HG03469 (cell line): ENCODE data around the gene KIF13A.
"Not testable (repeated sequence)": the region's sequence is repeated elsewhere in the genome, so short reads cannot be mapped to it uniquely, and the experiment has no call there.

Source experiments
- ATAC-seq: cut with Tn5 transposase; IDR thresholded peaks from one replicate; pipeline ENCODE4 v1.9.1; 2021; ENCODE audit warnings: mild to moderate bottlenecking, moderate library complexity, moderate number of reproducible peaks; ENCODE audit not compliant: unreplicated experiment

KIF13A gene

DNA sequence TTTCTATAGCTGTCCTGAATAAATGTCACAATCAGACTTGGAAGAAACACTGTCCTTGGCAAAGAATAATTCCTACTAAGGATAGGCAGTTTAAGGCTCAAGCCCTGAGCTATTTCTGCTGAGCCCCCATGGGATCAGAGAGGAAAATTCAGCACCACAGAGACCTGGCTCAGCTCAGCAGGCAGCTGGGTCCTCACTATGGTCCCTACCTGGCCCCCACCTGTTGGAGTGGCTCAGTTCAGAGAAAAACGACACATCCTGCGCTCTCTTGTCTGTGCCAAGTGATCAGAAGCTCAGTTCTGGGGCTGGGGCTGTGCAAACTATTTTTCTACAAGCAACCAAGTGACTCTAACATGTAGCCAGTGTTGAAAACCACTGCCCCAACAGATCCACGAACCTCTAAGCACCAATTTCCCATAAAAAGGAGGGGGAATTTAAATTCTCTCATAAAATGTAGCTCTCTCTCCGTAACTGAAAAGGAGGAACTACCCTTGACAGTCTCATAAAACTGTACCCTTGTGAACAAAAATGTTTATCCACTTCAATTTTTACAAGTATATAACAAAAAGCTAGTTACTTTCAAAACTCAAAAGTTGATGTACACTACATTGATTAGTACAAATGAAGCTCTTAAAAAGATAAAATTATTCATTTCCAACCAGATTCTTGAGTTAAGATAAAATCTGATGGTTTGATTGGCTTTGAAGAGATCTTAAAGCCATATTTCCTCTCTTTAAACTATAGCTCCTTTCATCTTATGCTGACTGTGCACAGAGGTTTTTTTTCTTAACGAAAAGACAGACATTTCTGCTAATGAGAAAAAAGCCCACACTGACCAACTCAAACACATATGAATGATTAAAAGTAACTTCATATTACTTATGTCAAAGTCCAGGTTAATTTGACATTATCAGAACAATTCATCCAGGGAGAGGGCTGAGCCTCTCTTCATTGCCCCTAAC, 52.0 kb downstream of the KIF13A start:
- ATAC-seq = no peak

DNA sequence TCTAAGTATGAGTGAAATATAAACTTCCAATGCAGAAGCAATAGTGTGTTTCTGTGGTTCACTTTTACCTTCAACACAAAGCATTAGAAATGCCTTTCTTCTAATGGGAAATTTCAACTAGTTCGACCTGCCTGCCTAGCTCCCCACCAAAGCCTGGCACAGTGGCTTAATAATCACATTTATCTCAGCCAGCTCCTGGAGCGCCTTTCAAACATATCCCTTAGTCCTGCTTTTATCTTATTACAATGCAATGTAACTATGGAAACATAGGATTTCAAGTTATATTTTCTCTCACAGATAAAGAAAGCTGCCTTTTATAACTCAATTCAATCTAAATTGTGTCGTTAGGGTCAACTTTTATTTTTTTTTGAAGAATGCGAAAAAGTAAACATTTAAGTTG, 53.7 kb downstream of the KIF13A start:
- no peak for ATAC-seq

DNA sequence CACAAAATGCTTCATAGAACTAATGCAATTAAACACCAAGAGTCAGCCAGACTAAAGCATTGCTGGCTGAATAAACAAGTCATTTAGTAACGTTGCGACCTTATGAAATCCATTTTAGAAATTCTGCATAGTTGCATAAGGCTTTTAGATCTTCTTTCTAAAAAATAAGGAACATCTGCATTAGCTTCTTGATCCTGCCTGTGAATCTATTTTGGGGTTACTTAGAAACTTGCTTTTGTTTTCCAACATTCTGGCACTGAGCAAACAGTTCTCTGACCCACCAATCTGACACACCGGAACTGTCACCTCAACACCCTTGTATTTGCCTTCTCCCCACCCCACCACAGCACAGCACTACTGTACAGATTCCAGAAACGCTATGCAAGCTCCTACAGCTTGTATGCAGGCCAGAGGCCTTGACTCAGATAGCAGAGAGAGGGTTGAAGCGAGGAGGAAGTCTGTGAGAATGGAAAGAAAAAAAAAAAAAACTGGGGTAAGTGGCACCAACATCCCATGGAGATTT, 55.0 kb downstream of the KIF13A start:
- no peak for ATAC-seq

DNA sequence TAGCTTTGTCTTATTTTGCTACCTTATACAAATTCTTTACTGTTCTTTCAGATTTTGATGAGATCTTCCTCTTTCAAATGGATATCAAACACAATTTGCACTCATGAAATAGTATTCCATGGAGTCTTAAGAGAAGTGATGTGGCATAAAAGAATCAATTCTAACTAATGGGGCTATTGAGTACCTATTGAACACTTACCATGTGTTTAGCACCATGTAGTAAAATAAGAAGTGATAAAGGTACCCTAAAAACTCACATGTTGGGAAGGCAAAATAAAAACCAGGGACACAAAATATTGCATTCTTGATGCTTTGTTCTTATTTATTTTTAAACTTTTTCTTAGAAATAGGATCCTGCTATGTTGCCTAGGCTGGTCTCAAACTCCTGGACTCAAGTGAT, 56.2 kb downstream of the KIF13A start:
- no peak for ATAC-seq

DNA sequence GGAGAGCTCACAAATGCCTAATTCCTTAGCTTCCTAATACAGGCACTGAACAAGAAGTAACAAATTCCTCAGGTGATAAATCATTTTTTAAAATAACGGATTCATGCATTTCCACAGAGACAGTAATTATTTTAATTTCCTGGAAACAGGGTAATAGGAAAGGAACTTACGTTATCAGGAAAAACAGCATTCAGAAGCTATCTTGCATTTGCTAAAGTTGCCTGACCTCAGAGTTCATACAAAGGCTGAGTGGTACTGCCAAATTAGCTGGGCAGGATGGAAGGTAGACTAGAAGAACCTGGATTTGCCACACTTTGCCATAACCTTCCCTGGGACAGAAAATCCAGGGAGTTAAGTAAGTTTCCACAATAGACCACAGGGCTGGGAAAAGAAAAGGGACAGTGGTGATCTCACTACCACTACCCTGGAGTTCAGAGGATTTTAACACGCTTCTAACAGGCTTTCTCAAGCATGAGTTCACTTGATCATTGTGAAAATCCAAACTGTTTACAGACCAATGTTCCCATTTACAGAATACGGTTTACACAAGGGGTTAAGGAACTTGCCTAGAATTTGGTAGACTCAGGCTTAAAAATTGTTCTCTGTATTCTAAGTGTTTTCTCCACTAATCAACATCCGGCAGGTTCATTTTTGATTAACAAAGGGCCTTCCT, 57.0 kb downstream of the KIF13A start:
- no peak for ATAC-seq

DNA sequence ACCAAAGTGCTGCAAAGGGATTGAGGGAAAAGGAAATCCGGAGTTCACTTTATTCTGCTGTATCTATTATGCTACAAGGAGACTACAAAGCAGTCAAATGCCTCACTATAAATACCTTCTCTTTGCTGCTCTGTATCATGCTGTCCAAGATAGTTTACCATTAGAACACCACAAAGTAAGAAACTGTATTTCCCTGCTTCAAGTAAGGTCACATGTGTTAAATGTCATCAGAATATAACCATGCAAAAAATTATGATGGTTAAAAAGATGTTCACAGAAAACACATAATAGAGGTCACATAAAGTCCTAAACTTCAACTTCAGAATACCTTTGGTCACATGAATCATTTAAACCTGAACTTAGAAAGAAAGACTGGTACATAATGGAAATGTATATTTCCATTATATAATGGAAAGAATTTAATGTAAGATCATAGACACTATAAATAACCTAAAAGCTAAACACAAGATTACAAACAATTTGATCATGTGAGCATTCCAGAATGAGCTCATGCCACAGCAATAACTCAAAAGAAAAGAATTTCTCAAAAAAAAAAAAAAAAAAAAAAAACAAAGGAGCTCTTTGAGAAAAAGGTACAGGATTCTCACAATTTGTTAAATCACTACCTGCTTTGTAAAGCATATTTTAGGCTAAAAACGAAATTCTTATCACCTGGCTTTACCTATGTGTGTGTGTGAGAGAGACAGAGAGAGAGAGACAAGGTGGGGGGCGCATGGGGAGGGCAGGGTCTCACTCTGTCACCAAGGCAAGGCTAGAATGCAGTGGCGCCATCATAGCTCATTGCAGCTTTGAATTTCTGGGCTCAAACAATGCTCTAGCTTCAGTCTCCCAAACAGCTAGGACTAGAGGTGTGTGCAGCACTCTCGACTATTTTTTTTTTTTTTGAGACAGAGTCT, 58.7 kb downstream of the KIF13A start:
- no peak for ATAC-seq

DNA sequence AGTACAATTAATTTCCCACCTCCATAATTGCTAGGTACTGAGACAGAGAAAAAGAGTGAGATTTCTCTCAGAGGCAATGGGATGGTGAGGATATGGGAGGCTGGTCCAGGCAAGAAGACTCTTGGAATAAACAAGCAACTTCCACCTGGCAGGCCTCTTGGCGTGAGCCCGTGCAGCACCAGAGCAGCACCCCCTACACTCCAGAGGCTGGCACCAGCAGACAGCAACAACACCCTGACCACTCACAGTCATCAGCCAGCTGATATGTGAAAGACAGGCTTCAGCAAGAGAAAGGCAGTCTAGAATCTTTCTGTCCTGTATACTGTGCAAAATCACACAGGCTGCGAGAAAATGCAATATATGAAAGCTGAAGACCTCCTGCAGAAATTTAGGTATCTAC, 59.7 kb downstream of the KIF13A start:
- no peak for ATAC-seq

DNA sequence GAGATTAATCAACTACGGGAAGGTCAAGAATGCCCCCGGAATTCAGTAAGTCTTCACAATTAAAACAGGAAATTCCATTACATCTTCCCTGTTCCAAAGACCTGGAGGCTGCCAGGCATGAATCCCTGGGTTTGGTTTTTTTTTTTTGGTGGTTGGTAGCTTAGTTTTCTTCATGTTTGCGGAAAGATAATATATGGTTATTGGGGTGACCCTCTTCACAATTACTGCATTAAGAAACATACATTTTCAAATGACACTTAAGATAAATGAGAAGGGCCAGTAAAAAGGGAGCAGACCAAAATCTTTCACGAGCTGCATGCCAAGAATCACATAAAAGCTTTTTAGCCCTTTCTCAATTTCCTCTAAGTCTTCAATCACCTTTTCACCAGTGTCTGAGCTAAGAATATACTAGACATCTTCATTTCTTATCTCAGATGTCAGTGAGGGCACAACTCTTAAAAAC, 64.0 kb downstream of the KIF13A start:
- no peak for ATAC-seq

DNA sequence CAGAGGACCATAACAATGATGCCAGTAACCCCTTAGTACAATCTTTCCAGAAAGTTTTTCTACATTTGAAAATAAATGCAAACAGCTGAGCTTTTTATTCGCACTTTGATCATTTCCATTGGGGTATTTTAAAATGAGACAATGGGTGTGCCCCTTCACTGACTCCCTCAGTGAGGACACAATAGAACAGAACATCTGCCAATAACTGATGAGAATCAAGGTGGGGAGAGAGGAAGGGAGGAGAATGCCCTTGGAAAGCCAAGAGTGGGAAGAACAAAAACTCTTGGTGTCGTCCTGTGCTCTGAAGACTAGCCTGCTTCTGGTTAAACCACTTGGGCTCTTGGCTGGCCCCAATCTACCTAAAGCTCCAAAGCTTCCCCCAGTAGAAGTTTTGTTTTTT, 66.0 kb downstream of the KIF13A start:
- ATAC-seq = no peak

DNA sequence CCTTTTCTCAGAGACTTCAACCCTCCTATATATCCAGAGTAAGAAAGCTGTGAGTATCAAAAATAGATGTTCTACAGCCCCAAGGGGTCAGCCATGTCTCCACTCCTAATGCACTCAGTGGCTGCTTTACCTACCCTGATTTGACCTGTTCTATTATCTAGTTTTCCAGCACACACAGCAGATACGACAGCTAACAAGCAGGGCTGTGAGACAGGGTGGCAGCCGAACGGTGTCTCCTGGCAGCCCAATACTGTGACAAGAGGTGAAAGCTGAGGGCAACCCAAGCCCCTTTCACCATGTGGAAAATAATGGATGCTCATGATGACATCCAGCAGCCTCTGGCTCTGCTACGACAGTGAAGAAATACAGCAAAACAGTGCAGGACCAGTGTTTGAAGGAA, 67.9 kb downstream of the KIF13A start:
- no peak for ATAC-seq

DNA sequence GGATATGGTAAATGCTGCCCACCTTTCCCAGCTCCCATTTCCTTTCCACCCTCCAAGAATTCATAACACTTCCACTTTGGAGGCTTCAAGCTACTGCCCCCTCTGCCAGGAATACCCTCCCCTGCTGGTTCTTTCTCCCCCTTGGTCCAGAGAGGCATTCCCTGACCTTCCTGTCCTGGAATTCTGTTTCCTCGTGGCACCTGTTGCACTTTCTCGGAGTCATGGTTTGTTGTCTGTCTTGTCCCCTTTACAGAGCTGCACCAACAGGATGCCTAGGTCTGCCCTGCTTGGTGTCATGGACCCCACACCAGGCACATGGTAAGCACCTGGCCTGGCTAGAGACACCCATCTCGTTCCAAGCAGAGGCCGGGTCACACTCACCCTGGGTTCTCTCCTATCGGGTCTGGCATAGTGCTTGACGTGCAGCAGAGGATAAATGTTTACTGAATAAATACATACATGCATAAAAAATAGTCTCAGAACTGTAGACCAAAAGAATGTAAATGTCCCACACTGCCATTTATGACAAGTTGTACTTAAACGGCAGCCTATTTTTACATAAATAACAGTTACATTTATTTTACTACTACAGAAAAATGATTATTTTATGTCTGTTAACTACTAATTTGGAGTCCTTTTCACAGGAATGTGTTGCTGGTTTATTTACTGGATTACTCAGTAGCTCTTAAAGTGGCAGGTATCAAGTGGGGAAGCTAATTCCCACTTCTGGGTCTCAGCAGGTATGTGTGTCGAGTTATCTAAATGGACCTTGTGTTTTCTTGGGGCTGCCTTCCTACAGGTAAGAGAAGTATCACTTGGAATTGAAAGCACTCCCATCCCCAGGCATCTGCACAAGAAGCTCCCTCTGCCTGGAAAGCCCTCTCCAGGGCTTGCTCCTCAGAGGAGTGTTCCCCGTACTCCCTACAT, 69.3 kb downstream of the KIF13A start:
- ATAC-seq = no peak

DNA sequence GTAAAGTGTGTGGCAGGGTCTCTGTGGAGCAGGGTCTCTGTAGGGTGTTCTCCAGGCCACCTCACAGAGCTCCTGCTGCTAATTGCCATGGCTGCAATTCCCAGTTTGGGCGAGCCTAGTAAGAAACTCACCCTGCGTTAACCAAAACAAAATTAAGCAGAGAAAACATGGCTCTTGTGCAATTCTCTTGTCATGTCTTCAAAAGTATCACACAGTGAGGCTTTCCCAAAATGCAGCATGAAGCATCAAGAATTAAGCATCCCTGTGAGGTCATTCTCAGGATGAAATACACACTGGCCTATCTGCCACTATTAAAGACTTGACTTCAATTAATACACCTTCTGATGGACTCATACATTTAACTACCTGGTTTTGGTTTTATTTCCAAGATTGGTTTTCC, 72.8 kb downstream of the KIF13A start:
- ATAC-seq = no peak

DNA sequence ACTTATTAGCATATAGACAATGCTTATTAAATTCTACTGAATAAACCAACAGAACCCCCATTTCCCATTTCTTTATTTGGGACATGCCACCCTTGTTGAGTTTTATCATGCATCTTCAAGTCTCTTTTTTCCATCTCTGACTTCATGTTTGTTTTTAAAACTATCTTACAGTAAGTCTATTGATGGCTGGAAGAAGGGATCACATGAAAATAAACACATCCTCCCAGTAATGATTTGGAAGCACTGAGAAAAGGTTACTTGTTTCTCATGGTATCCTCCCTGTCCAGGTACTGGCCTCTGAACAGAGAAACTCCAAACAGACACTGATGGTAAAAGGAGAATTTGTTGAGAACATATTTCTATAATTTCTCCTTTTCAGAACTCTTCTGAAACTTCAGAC, 74.9 kb downstream of the KIF13A start:
- no peak for ATAC-seq

DNA sequence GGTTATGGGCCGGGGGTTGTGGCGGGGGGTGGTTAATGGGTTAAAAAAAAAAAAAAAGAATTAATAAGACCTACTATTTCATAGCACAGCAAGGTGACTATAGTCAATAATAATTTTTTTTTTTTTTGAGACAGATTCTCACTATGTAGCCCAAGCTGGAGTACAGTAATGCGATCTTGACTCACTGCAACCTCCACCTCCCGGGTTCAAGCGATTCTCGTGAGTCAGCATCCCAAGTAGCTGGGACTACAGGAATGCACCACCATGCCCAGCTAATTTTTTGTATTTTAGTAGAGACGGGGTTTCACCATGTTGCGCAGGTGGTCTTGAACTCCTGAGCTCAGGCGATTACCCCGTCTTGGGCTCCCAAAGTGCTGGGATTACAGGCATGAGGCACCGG, 75.8 kb downstream of the KIF13A start:
- not testable (repeated sequence) for ATAC-seq

DNA sequence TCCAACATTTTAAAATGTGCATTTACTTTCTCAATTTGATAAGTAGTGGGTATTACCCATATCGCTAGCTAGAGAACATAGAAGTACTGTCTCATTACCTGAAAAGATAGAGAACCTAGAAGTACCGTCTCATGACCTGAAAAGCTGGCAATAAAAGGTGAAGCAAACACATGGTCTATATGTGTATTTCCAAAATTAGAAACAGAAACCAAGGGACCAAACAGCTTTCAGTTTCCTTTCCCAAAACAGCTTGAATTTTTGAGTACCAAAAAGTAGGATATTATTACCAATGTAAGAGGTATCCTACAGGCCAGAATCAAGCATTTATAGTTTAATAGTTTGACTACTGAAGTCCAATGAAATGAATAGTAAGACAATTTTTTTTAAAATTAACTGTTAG, 77.2 kb downstream of the KIF13A start:
- no peak for ATAC-seq

DNA sequence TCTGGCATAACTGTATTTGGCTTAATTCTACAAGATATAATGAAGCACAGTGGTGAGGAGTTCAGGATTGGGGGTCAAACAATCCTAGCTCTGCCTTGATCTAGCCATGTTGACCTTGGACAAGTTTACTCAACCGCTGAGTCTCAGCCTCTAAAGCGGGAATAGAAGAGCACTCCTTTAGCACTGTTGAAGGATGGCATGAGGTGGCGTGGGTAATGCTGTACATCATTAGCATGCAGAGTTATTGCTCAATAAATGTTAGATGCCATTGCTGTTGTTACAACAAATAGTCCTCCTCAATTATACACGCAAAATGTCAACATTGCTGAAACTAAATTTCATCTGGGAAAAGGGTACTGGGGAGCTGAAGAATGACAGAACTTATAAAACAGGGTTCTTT, 78.6 kb downstream of the KIF13A start:
- ATAC-seq = no peak

DNA sequence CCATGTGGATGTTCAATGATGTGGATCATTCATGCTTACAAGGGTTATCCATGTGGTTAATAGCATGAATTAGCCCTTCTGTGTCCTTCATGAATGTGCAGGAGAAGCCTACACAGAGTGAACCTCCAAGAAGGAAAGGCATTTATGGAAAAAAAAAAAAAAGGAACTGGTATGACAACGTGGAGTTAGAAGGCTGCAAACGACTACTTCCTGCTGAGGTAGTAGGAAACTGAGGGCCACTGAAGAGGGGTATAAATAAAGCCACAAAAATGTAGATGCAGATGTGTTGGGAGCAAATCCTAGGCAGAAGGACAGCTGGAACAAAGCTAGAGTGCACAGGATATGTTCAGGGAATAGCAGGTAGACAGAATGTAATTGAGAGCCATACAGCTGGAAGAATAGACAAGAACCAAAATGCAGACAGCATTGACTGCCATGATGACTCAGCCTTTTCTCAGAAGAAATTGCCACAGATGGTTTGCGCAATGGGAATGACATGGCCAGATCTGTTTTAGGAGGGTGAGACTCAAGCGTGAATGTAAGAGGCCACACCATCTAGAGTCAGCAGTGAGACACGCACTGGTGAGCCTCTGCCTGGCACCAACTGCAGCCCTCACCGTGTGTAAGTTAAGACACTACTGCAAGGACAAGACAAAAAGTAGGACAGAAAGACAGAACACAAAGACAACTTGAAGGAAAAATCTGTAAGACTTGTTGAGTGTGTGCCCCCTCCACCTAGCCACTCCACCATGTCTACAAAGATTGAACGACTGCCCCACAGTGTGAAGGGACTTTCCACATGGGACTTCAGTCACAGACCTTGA, 79.8 kb downstream of the KIF13A start:
- peak; percentile 70 for ATAC-seq

DNA sequence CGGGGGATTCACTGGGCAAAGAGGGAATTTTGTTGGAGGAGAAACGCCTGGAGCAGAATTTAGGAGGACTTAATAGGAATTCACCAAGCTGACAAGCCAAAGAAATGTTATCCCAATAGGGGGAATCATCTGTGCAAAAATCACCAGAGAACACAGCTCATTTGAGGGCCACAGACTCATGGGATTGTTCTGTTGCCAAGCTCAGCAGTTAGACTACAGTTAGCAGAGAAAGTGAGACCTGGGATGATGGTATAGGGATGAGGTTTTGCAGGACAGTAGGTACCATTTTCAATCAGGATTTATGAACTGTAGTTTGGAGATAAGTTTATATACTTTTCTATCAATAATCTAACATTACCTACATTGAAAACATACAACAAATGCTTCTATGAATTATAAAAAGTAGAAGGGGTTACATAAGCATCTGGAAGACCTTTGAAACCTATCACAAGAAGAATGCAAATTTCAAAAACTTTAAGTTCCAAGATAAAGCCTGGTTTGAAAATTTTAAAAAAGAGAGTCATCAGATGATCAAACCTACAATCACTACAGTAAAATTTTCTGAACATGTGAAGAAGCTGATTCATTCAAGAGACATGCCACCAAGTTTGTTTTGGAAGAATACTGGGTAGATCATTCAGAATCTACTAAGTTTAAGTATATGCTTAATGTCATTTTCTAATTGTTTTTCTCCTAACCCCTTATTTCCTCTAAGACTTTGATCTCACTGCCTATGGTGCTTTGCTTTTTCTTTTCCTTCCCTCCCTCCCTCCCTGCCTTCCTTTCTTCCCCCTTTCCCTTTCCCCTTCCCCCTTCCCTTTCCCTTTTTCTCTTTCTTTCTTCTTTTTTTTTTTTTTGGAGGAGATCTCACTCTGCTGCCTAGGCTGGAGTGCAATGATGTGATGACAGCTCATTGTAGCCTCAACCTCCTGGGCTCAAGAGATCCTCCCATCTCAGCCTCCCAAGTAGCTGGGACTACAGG, 81.5 kb downstream of the KIF13A start:
- ATAC-seq = no peak
